ENCODE results near the gene ECI2.
A peak's percentile ranks its signal among the peaks of the same experiment; 100 is the strongest.

ECI2 gene

GRCh38 chr6:4134841-4135664, at the start of gene ECI2:
Gene ECI2, minus strand, starts transcription at chr6:4135575. Its CDS starts 15 bp downstream, at chr6:4135560.
- DNase-seq (ENCODE audit: low read depth, low spot score) = no peak
- H3K27ac ChIP-seq = peak within 1 kb of the TSS; percentile 49

GRCh38 chr6:4180652-4181255, 45.4 kb upstream of the ECI2 start:
- no peak overlapping the region for H3K27ac ChIP-seq
- no peak for DNase-seq (ENCODE audit: low read depth, low spot score)

- no peak overlapping the region for H3K27ac ChIP-seq
- no peak for DNase-seq (ENCODE audit: low read depth, low spot score)
Observed at GRCh38 chr6:4179960-4180651, 44.7 kb upstream of the ECI2 start.

GRCh38 chr6:4178737-4179333, 43.5 kb upstream of the ECI2 start:
- DNase-seq (ENCODE audit: low read depth, low spot score) = no peak

GRCh38 chr6:4176907-4177306, 41.5 kb upstream of the ECI2 start:
- no peak for DNase-seq (ENCODE audit: low read depth, low spot score)
- H3K27ac ChIP-seq = no peak overlapping the region

More at GRCh38 chr6:4178737-4179333, 43.5 kb upstream of the ECI2 start:
- H3K27ac ChIP-seq = no peak overlapping the region

GRCh38 chr6:4174042-4174441, 38.7 kb upstream of the ECI2 start:
- H3K27ac ChIP-seq = no peak overlapping the region
- DNase-seq (ENCODE audit: low read depth, low spot score) = no peak

GRCh38 chr6:4172368-4172767, 37.0 kb upstream of the ECI2 start:
- no peak overlapping the region for H3K27ac ChIP-seq
- DNase-seq (ENCODE audit: low read depth, low spot score) = no peak

- no peak overlapping the region for H3K27ac ChIP-seq
- DNase-seq (ENCODE audit: low read depth, low spot score) = no peak
Observed at GRCh38 chr6:4170297-4170696, 34.9 kb upstream of the ECI2 start.

GRCh38 chr6:4169028-4169789, 33.8 kb upstream of the ECI2 start:
- no peak for DNase-seq (ENCODE audit: low read depth, low spot score)
- no peak overlapping the region for H3K27ac ChIP-seq

GRCh38 chr6:4167833-4168232, 32.5 kb upstream of the ECI2 start:
- no peak for DNase-seq (ENCODE audit: low read depth, low spot score)
- no peak overlapping the region for H3K27ac ChIP-seq

GRCh38 chr6:4167123-4167522, 31.7 kb upstream of the ECI2 start:
- DNase-seq (ENCODE audit: low read depth, low spot score) = no peak
- no peak overlapping the region for H3K27ac ChIP-seq

- no peak overlapping the region for H3K27ac ChIP-seq
- no peak for DNase-seq (ENCODE audit: low read depth, low spot score)
Observed at GRCh38 chr6:4164456-4164855, 29.1 kb upstream of the ECI2 start.

GRCh38 chr6:4164117-4164442, 28.7 kb upstream of the ECI2 start:
- no peak overlapping the region for H3K27ac ChIP-seq
- DNase-seq (ENCODE audit: low read depth, low spot score) = no peak

GRCh38 chr6:4163408-4164116, 28.2 kb upstream of the ECI2 start:
- DNase-seq (ENCODE audit: low read depth, low spot score) = no peak
- H3K27ac ChIP-seq = no peak overlapping the region

- no peak for DNase-seq (ENCODE audit: low read depth, low spot score)
- H3K27ac ChIP-seq = no peak overlapping the region
Observed at GRCh38 chr6:4162370-4162769, 27.0 kb upstream of the ECI2 start.

GRCh38 chr6:4159491-4159890, 24.1 kb upstream of the ECI2 start:
- no peak overlapping the region for H3K27ac ChIP-seq
- no peak for DNase-seq (ENCODE audit: low read depth, low spot score)

GRCh38 chr6:4157506-4157905, 22.1 kb upstream of the ECI2 start:
- no peak for DNase-seq (ENCODE audit: low read depth, low spot score)
- H3K27ac ChIP-seq = no peak overlapping the region

- DNase-seq (ENCODE audit: low read depth, low spot score) = peak; percentile 36
Observed at GRCh38 chr6:4155848-4156466, 20.6 kb upstream of the ECI2 start.

GRCh38 chr6:4153514-4153985, 18.2 kb upstream of the ECI2 start:
- no peak overlapping the region for H3K27ac ChIP-seq
- DNase-seq (ENCODE audit: low read depth, low spot score) = no peak

More at GRCh38 chr6:4155848-4156466, 20.6 kb upstream of the ECI2 start:
- no peak overlapping the region for H3K27ac ChIP-seq

Measured in epithelial cell of prostate (primary cell).